GM12878 (cell line): ENCODE results near the gene MDK. TPM values are rescaled to one million over a fixed set of nuclear protein-coding genes. Genes with fewer than 3 reads are reported as not detected.
A peak's percentile ranks its signal among the peaks of the same experiment; 100 is the strongest.

ENCODE experiments used
- DPF2 ChIP-seq: fragments of 450-650 bp; IDR thresholded peaks from 2 replicates; pipeline ENCODE4 v1.6.1; 2017; ENCODE audit warnings: mild to moderate bottlenecking
- EED ChIP-seq: sonication (generic); IDR thresholded peaks from 2 replicates; pipeline ENCODE4 v1.6.1; 2016; ENCODE audit warnings: antibody characterized with exemption, low read depth
- ELK1 ChIP-seq: IDR thresholded peaks from 2 replicates; pipeline ENCODE4 v1.6.1; 2012; ENCODE audit warnings: low read depth, low read length, improper control_type of control experiment
- ETV6 ChIP-seq, 2 experiments: fragments of 450-650 bp in 1 of 2; IDR thresholded peaks in 1 of 2; conservative IDR thresholded peaks in 1 of 2; 2 replicates each; pipeline ENCODE4 v1.6.1; 2014; ENCODE audit warnings: antibody characterized with exemption in 1 of 2, borderline replicate concordance in 1 of 2, low read depth in 1 of 2, mild to moderate bottlenecking in 1 of 2, moderate library complexity in 1 of 2
- EZH2 ChIP-seq: IDR thresholded peaks from 2 replicates; pipeline ENCODE4 v1.6.1; 2012; ENCODE audit warnings: low read depth, mild to moderate bottlenecking, control low read depth, inconsistent platforms, low read length, borderline replicate concordance; ENCODE audit not compliant: control insufficient read depth
- FOS ChIP-seq: IDR thresholded peaks from 3 replicates; pipeline ENCODE4 v1.6.1; 2011; ENCODE audit warnings: borderline replicate concordance; ENCODE audit not compliant: insufficient read length; ENCODE audit errors: extremely low read depth
- GATAD2B ChIP-seq: fragments of 450-650 bp; conservative IDR thresholded peaks from 2 replicates; pipeline ENCODE4 v1.6.1; 2017; ENCODE audit warnings: low read depth, mild to moderate bottlenecking, moderate library complexity
- HDAC2 ChIP-seq: fragments of 200-600 bp; sonication (generic); IDR thresholded peaks from 2 replicates; pipeline ENCODE4 v1.6.1; 2017
- IKZF2 ChIP-seq, 2 experiments: fragments of 450-650 bp; IDR thresholded peaks; 2 replicates each; pipeline ENCODE4 v1.6.1; 2017; ENCODE audit warnings: mild to moderate bottlenecking in 2 of 2, moderate library complexity in 2 of 2
- IRF3 ChIP-seq: fragments of 450-650 bp; IDR thresholded peaks from 2 replicates; pipeline ENCODE4 v1.6.1; 2014; ENCODE audit warnings: mild to moderate bottlenecking
- IRF4 ChIP-seq: IDR thresholded peaks from 2 replicates; pipeline ENCODE4 v1.6.1; 2011; ENCODE audit warnings: low read depth, low read length
- KDM1A ChIP-seq: fragments of 200-600 bp; sonication (generic); IDR thresholded peaks from 2 replicates; pipeline ENCODE4 v1.6.1; 2016; ENCODE audit warnings: borderline replicate concordance
- NBN ChIP-seq: fragments of 450-650 bp; IDR thresholded peaks from 2 replicates; pipeline ENCODE4 v1.6.1; 2016
- NFYA ChIP-seq: IDR thresholded peaks from 2 replicates; pipeline ENCODE4 v1.6.1; 2011; ENCODE audit warnings: low read depth, mild to moderate bottlenecking, low read length, improper control_type of control experiment, borderline replicate concordance
- NFYB ChIP-seq: IDR thresholded peaks from 2 replicates; pipeline ENCODE4 v1.6.1; 2011; ENCODE audit warnings: low read depth, mild to moderate bottlenecking, low read length, improper control_type of control experiment, moderate library complexity; ENCODE audit not compliant: insufficient read depth
- PKNOX1 ChIP-seq: fragments of 450-650 bp; IDR thresholded peaks from 2 replicates; pipeline ENCODE4 v1.6.1; 2016; ENCODE audit warnings: mild to moderate bottlenecking
- RB1 ChIP-seq: fragments of 450-650 bp; formaldehyde crosslinking; IDR thresholded peaks from 2 replicates; pipeline ENCODE4 v1.6.1; 2017; ENCODE audit warnings: mild to moderate bottlenecking, borderline replicate concordance
- REST ChIP-seq: IDR thresholded peaks from 2 replicates; pipeline ENCODE4 v1.6.1; 2012; ENCODE audit warnings: mild to moderate bottlenecking, low read depth, low read length
- RUNX3 ChIP-seq: IDR thresholded peaks from 2 replicates; pipeline ENCODE4 v1.6.1; 2012; ENCODE audit warnings: low read length, inconsistent platforms
- SMAD5 ChIP-seq: IDR thresholded peaks from 2 replicates; pipeline ENCODE4 v1.6.1; 2016; ENCODE audit warnings: antibody characterized with exemption, low read depth
- STAT3 ChIP-seq: IDR thresholded peaks from 2 replicates; pipeline ENCODE4 v1.6.1; 2011; ENCODE audit warnings: low read depth, low read length, improper control_type of control experiment
- ZNF24 ChIP-seq: fragments of 450-650 bp; IDR thresholded peaks from 2 replicates; pipeline ENCODE4 v1.6.1; 2017; ENCODE audit warnings: antibody characterized with exemption, mild to moderate bottlenecking
- ZNF622 ChIP-seq: fragments of 450-650 bp; IDR thresholded peaks from 2 replicates; pipeline ENCODE4 v1.6.1; 2017; ENCODE audit warnings: mild to moderate bottlenecking, inconsistent platforms
- polyA plus RNA-seq, 11 experiments: library from polyadenylated mRNA; depleted of rRNA in 4 of 11; unstranded in 6 of 11; stranded (reverse) in 5 of 11; fragments of >200 nt; fragmentation: Nextera tagmentation in 4 of 11; fragmentation: Illumina TruSeq in 1 of 11; extraction: Ambion mirVana in 4 of 11; extraction: Trizol in 1 of 11; gene quantifications; 1 replicate in 1 of 11; 2 replicates in 10 of 11; pipeline versions ENCODE4 v1.2.1 to v1.2.3, GENCODE V29; 2011 to 2016; ENCODE audit warnings: inconsistent platforms in 2 of 11, missing spikeins in 2 of 11, low read depth in 1 of 11
- total RNA-seq, 4 experiments: library from RNA; depleted of rRNA in 3 of 4; stranded (reverse); fragments of >200 nt in 3 of 4; fragmentation: Illumina TruSeq in 1 of 4; extraction: Trizol in 1 of 4; gene quantifications; 2 replicates each; pipeline versions ENCODE4 v1.2.1 to v1.2.3, GENCODE V29; 2013 to 2021

The MDK gene
- total and polyA plus RNA-seq, 10 of the 15 experiments (the other 5 are each of a cell fraction or from before 2014, with no cell fraction given): 0.77 to 17.8 (median 9.9) TPM

GRCh38 chr11:46392421-46393230 is 11.2 kb downstream of the MDK start (continued):
- peak; percentile 100 for TF ChIP-seq REST
- TF ChIP-seq KDM1A: no peak
- TF ChIP-seq NBN: 0 out of 2 replicates have a peak, but pooled peaks have one; percentile 15
- no peak for TF ChIP-seq EZH2
- no peak for TF ChIP-seq NFYA
- no peak; the same call in 1 of the 2 replicates for TF ChIP-seq RB1
- TF ChIP-seq SMAD5: no peak
- TF ChIP-seq PKNOX1: no peak
- TF ChIP-seq DPF2: no peak
- no peak for TF ChIP-seq IRF3
- peak; percentile 62; the same call in 1 of the 2 replicates for TF ChIP-seq GATAD2B
- no peak for TF ChIP-seq ELK1
- TF ChIP-seq ZNF24: no peak
- no peak for TF ChIP-seq STAT3
- TF ChIP-seq ETV6 (conservative IDR thresholded peaks at IDR 0.05 in 1 of 2, IDR thresholded peaks at IDR 0.05 in 1 of 2; ENCODE audit: borderline replicate concordance in 1 of 2, low read depth in 1 of 2): no peak
- no peak for TF ChIP-seq NFYB
- 0 out of 2 replicates have a peak, but pooled peaks have one; percentile 59 for TF ChIP-seq HDAC2
- TF ChIP-seq RUNX3: no peak
- no peak for TF ChIP-seq IKZF2 (IDR thresholded peaks at IDR 0.05)
- TF ChIP-seq ZNF622: no peak
- 0 out of 2 replicates have a peak, but pooled peaks have one; percentile 8 for TF ChIP-seq IRF4
- TF ChIP-seq FOS: no peak
- no peak for TF ChIP-seq EED
